Stimulated activated CD4-positive, alpha-beta T cell treated with anti-CD3 and anti-CD28 coated beads, Interleukin-1b, Interleukin-23, amount 100 ng/mL, for 4 hours (primary cell): Measurements from ENCODE around the gene PHYKPL.

Experiments
- DNase-seq, 2 donors: peaks; one replicate each; pipeline ENCODE4 v3.0.0-alpha.2; 2020; ENCODE audit warnings: low read depth in 2 of 2

The PHYKPL gene

DNA sequence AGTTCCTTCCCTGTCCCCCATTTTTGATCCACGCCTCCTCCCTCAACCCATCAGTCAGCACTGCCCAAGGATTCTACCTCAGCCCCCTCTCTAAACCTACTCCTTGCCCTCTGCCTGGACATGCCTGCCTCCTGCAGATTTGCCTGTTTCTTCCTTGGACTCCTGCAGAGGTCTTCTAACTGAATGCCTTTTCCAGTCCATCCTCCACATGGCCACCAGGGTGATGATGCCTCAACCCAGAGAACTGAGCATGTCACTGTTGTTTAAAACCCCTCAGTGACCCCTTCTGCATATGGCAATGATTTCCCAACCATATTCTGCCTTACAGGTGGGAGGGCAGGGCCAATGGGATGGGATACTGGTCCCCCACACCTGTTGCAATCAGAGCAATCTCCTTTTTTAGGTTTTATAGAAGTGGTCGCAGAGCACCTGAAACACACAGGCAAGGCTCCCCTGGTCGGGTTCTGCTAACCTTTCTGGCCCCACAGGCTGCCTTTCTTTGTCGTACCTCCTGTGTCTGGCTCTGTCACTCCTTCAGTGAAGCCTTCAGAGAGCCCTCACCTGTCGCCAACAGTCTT is 9.3 kb downstream of the PHYKPL start:
- no peak for DNase-seq

GRCh38 chr5:178222292-178222691 is 10.3 kb downstream of the PHYKPL start:
- DNase-seq = no peak

GRCh38 chr5:178221853-178222252 is 10.7 kb downstream of the PHYKPL start:
- no peak for DNase-seq

DNA sequence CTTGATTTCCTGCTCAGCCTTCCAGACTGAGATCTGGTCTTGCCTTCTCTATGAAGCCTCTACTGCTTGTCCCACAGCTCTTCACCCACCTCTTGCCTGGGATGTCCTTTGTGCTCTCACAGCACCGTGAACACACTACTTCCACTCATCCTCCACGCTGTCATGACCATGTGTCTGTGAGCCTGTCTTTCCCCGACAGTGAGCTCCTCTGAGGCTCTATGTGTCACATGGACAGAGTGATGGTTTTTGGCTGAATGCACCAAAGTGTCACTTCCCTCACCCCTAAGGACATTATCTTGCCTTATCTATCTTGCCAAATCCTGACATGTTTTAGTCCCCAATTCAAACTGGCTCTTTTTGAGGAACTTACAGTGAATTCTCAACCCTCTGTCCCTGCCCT is 11.3 kb downstream of the PHYKPL start:
- DNase-seq = no peak

DNA sequence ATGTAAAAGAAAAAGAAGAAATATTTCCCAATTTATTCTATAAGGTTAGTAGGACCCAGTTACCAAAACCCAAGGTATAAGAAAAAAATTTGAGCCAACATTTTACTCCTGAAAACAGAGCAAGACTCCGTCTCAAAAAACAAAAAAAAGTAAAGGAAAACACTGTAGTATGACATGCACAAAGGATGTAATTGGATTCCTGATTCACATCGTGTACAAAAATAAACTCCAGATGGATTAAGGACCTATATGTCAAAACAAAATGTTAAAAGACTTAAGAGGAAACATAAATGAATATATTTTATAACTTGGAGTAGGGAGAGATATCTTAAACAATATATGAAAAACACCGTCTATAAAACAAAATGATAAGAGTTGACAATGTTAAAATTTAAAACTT is 13.8 kb downstream of the PHYKPL start:
- DNase-seq = no peak

DNA sequence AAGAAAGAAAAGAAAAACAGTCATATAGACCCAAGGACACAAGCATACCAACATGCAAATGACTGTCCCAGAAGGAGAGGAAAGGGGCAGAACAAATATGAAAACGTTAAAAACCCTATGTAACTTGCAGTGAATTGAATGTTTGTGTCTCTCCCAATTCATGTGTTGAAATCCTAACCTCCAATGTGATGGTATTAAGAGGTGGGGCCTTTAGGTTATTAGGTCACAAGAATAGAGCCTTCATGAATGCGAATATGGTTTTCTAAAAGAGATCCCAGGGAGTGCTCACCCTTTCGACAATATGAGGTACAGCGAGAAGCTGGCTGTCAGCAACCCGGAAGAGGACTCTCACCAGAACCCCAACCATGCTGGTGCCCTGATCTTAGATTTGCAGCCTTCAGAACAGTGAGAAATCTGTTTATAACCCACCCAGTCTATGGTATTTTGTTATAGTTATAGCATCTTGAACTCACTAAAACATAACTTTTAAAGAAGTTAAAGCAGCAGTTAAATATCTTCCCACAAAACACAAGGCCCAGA is 14.3 kb downstream of the PHYKPL start:
- DNase-seq = no peak

DNA sequence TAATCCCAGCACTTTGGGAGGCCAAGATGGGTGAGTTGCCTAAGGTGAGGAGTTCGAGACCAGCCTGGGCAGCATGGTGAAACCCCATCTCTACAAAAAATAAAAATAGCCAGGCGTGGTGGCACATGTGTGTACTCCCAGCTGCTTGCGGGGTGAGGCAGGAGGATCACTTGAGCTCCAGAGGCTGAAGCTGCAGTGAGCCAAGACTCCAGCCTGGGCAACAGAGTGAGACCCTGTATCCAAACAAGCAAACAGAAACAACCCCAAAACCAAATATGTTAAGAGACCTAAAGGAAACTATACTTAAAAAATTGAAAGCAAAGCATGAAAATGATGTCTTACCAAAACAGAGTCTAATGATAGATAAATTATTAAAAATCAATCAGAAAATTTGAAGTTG is 15.8 kb downstream of the PHYKPL start:
- DNase-seq = no peak

DNA sequence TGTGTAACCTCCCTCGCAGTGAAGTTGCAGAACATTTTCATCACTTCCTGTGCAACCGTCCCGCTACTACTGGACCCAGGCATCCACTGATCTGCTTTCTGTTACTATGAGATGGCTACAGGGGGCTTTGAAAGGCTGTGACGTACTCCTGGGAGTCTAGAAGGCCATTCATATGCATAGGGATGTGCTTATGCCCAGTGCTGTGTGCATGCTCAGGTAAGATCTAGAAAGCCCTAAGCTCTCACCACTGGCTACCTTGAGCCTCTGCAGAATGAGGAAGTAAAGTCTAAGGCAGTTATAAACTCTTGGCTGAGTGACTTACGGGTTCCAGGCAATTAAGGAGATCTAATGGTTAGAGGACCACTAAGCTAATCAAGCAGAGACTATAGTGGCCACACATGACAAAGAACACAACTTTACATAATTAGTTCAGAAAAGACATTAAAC is 16.5 kb downstream of the PHYKPL start:
- no peak for DNase-seq

DNA sequence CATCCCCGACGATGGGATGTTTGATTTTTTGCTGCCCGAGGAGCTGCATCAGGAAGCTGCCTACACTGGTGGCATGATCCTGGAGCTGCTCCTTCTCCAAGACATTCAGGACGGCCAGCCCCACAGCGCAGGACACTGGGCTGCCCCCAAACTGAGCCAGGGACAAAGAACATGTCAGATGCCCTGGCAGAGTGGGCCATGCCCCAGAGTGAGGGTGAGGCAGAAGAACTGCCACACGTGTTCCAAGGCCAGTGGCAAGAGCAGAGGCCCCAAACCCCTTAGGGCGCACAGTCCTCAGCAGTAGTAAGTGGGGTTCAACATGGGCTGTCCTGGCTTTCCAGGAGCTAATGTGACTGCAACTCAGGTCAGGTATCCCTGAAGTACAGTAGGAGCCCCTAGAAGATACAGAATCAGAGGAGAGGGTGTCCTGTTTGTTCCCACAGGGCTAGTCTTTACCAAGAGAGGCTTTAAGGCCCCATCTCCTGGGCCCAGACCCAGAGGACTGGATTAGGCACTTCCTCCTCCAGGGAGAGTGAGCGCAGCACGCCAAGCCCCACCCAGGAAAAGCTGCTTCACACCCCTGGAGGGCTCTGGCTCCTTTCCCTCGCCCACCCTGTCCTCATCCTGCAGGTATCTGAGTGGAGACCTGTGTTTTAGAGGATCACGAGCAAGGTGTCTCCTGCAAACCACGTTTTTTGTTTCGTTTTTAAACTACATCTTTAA is 17.2 kb downstream of the PHYKPL start:
- no peak for DNase-seq

DNA sequence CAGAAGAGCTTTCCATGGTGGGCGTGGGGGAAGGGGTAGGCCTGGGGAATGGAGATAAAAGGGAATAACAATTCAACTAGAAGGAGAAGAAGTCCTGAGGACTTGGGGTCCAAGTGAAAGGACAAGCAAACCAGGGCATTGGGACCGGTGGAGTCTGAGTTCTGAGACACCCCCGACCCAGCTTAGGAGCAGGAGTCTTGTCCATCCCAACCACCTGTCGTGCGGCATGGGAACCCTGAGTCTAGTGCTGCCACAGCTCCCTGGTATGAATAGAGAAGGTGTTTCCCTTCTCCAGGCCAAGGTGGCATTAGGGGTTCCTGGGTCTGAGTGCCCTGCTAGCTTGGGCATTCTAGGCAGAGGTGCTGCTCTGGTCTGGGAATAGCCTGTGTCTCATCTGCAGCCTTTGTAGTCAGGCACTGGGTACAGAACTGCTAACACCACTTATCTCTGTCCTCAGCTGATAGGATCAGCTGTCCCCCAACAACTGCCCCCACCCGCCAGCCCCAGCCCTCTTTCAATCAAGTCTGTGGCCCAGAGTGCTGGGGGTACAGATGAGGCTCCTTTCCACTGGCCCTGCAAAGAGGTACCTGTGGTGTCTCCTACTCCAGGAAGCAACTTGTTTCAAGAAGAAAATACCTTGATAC is 18.3 kb downstream of the PHYKPL start:
- DNase-seq = no peak

DNA sequence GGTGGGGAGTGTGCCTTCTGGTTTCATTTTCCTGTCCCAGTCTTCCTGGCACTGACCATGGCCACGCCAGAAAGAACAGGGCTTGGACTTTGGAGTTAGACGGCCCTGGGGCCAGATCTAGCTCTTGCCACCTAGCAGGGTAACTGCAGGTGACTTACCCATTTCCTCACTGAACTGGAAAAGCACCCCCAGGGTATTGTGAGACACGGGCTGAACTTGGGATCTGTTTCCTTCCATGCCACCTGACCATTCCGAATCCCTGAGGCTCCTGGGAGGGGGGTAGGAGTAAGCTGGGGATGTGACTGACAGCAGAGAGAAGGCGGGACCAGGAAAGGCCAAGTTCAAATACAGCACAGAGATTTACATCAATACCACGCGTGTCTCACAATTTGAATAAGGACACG is 18.9 kb downstream of the PHYKPL start:
- no peak for DNase-seq

GRCh38 chr5:178213003-178213461 is 19.6 kb downstream of the PHYKPL start:
- DNase-seq = no peak

GRCh38 chr5:178212241-178213002 is 20.2 kb downstream of the PHYKPL start:
- DNase-seq = no peak

- no peak for DNase-seq
These were observed 21.2 kb downstream of the PHYKPL start for GRCh38 chr5:178211095-178212048.

DNA sequence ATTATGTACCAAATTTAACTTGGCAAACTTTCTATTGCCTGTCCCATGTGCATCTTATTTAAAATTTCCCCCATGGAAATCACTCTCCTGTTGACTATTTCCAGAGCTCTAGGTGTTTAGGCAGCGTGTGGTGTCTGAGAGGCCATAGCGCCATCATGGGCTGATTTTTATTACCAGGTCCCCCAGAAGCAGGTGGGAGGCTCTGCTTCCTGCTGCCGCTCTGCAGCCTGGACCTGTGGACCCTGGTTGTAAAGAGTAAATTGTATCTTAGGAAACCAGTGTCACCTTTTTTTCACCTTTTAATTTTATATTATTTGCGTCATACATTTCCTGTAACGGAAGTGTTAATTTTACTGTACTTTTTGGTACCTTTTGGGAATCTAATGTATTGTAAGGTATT is 21.9 kb downstream of the PHYKPL start:
- no peak for DNase-seq

DNA sequence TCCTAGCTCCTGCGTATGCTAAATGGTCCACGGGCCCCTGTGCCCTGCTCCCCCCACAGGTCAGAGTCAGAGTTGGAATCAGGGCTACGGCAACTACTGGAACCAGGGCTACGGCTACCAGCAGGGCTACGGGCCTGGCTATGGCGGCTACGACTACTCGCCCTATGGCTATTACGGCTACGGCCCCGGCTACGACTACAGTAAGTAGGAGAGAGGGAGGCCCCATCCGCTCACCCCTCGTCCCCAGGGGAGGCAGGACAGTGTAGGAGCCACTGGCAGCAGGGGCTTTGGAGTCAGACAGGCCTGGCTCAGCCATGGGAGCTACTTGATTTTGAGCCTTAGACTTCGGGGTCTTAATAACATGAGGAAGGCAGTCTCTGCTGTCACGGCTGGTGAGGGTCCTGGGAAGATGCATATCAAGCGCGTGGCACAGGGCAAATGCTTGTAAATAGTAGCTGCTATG is 22.5 kb downstream of the PHYKPL start:
- no peak for DNase-seq

GRCh38 chr5:178209334-178210072 is 23.1 kb downstream of the PHYKPL start:
- DNase-seq = no peak

DNA sequence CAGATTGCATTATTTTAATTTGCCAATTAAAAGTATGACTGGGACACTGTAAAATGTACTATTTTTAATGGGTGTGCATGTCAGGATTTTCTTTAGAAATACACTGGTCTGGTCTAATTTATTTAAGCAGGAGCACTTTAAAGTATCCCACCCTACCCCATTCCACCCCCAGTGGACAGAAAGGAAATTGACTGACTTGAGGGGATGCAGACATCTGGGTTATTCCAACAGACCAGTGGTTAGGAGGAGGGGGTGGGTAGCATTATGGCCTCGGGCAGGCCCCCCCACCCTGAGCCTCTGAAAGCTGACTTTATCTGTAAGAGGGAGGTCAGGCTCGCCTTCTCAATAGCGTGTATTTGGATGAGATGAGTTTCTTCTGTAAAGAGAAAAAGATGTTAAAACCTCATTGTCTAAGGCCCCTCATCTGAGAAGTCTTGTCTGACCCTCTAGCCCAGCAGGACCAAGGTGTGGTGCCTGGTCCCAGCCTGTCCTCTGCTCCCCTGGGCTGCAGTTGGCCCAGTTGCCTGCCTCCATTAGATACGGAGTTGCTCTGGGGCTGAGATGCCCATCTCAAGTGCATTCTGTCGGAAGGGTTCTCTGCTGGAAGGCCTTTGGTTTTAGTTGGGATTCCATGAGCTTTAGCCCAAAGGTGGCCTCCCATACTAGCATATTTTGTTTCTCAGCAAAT is 23.9 kb downstream of the PHYKPL start:
- DNase-seq = no peak

GRCh38 chr5:178207917-178208280 is 24.7 kb downstream of the PHYKPL start:
- DNase-seq = no peak
